Astrocyte of the spinal cord (primary cell): ENCODE measurements around the gene CC2D1A.
"Not testable (repeated sequence)": the region's sequence is repeated elsewhere in the genome, so short reads cannot be mapped to it uniquely, and the experiment has no call there.

Source experiments
- DNase-seq: peaks from one replicate; pipeline ENCODE4 v3.0.0; 2011; ENCODE audit warnings: low read depth, low spot score
- H3K4me3 ChIP-seq: 2 replicates; pipeline ENCODE4 v1.5.1; 2011; ENCODE audit warnings: low read depth, mild to moderate bottlenecking, low read length, moderate library complexity
- CTCF ChIP-seq: IDR thresholded peaks from 2 replicates; pipeline ENCODE4 v1.5.1; 2012; ENCODE audit warnings: low read depth, mild to moderate bottlenecking, low read length, inconsistent platforms
- in situ Hi-C: cut with HindIII; loops from 2 replicates; pipeline ENCODE4 v1.10.0; 2017; ENCODE audit warnings: low sequenced_read_pairs

Gene CC2D1A

GRCh38 chr19:13969897-13970296 is 63.9 kb downstream of the CC2D1A start:
- H3K4me3 ChIP-seq = no peak overlapping the region
- in situ Hi-C loops = no loop called here

DNA sequence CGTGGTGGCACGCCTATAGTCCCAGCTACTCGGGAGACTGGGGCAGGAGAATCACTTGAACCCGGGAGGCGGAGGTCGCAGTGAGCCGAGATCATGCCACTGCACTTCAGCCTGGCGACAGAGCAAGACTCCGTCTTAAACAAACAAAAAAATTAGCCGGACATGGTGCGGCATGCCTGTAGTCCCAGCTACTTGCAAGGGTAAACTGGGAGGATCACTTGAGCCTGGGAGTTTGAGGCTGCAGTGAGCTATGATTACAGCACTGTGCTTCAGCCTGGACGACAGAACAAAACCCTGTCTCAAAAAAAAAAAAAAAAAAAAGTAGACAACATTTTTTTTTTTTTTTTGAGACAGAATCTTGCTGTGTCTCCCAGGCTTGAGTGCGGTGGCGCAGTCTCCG is 65.9 kb downstream of the CC2D1A start:
- H3K4me3 ChIP-seq, DNase-seq, in situ Hi-C loops: not testable (repeated sequence)

More at GRCh38 chr19:13969897-13970296, 63.9 kb downstream of the CC2D1A start:
- no peak for TF ChIP-seq CTCF
- no peak for DNase-seq

DNA sequence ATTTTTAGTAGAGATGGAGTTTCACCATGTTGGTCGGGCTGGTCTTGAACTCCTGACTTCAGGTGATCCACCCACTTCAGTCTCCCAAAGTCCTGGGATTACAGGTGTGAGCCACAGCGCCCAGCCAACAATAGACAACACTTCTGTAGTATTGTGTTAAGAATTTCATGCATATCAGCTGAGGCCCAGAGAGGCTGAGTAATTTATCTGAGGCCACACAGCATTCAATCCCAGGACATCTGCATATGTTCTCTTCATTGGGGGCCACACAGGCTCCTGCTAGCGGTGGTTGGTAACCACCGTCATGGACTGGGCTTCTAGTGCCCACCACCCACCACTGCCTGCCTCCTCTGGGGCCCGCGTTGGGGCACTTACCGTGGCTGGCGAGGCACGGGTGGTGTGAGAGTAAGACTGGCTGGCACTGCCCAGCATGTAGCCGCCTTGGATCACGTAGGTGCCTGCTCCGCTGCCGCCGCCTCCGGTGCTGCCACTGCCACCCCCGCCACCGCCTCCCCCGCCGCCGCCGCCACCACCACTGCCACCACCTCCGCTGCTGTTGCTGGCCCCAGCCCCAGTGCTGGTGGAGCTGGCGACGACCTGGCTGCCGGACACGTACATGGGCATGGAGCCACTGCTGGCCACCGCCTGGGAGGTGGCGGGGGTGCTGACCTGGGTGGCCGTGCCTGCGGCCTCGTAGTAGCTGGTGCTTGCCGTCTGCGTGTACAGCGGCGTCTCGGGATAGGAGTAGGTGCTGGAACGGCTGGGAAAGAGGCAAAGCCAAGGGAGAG is 66.6 kb downstream of the CC2D1A start:
- no peak overlapping the region for H3K4me3 ChIP-seq
- in situ Hi-C loops = no loop called here
- DNase-seq = no peak
- no peak for TF ChIP-seq CTCF

GRCh38 chr19:13973479-13973878 is 67.5 kb downstream of the CC2D1A start:
- DNase-seq, H3K4me3 ChIP-seq, in situ Hi-C loops: not testable (repeated sequence)

DNA sequence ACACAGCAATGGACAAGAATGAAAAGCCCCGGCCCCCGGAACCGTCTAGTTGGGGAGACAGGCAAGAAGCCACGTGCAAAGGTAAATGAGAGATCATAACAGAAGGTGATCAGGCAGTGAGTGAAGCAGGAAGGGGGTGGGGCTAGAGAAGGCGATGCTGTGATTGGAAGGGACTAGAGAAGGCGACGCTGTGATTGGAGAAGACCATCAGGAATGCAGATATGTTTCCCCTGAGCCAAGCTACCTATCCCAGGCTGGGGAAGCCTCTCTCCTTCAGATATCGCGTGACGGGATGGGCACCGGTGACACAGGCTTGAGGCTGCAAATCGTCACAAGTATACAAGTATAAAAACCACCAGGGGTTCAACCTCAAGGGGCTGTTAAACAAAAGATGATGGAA is 68.1 kb downstream of the CC2D1A start:
- no peak overlapping the region for H3K4me3 ChIP-seq
- DNase-seq = no peak
- in situ Hi-C loops = no loop called here
- TF ChIP-seq CTCF = no peak

DNA sequence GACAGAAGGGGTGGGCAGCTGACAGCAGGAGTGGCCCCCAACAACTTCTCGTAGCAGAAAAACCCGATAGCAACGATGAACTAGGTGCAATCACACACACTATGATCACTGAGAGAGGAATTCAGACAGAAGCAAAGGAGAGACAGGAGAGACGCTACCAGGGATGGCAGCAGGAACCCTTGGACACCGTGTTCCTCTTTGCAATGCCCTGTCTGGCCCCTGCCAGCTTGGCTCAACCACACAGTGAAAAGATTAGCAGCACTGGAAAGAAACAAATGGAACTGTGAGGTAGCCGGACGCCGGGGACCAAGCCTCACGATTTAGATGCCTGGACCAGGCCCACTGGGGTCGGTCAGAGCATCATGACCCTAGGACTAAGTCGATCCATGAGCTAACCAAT is 69.9 kb downstream of the CC2D1A start:
- in situ Hi-C loops = no loop called here

DNA sequence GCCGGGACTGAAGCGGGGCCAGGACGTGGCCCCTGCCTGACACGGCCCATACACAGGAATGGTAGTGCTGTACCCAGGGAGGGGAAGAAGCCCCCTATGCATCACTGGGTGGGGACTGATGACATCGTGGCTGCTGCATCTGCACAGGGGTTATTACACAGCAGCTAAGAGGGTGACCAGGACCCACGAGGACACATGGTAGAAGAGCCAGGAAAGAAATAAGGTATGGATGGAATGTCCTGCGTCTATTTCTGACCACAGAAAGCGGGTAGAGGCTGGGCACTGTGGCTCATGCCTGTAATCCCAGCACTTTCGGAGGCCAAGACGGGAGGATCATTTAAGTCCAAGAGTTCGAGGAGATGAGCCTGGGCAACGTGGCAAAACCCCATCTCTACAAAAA is 70.4 kb downstream of the CC2D1A start:
- no peak overlapping the region for H3K4me3 ChIP-seq
- DNase-seq = no peak
- in situ Hi-C loops = no loop called here
- no peak for TF ChIP-seq CTCF

More for the DNA sequence above, 69.9 kb downstream of the CC2D1A start:
- no peak for DNase-seq
- no peak for TF ChIP-seq CTCF
- no peak overlapping the region for H3K4me3 ChIP-seq
